Activated CD8-positive, alpha-beta T cell treated with anti-CD3 and anti-CD28 coated beads for 36 hours (primary cell): ENCODE data around the gene SLC7A11. TPM values are rescaled to one million over a fixed set of nuclear protein-coding genes. Genes with fewer than 3 reads are reported as not detected.

Experiments used
- ATAC-seq: fragments of 200-7000 bp; cut with Tn5 transposase; one replicate; pipeline ENCODE4 v1.10.0; 2021; ENCODE audit warnings: mild to moderate bottlenecking, moderate library complexity
- CTCF ChIA-PET: fragments of 350-600 bp; sonication (Branson Sonifier 250); formaldehyde crosslinking; loops from one replicate; lab custom pipeline; 2021; ENCODE audit warnings: antibody characterized with exemption; lab: Charles Lee
- POLR2A ChIA-PET: fragments of 350-600 bp; sonication (Branson Sonifier 250); formaldehyde crosslinking; loops from one replicate; lab custom pipeline; 2021; ENCODE audit warnings: antibody characterized with exemption; lab: Charles Lee
- DNase-seq: peaks from one replicate; pipeline ENCODE4 v3.0.0-alpha.2; 2020
- H3K27ac Mint-ChIP-seq: one replicate; pipeline ENCODE4 v1.8.0; 2021; ENCODE audit warnings: mild to moderate bottlenecking, mixed read lengths
- H3K27me3 Mint-ChIP-seq: one replicate; pipeline ENCODE4 v1.8.0; 2021; ENCODE audit warnings: mixed read lengths
- H3K36me3 Mint-ChIP-seq: one replicate; pipeline ENCODE4 v1.8.0; 2021; ENCODE audit warnings: low read depth, mixed read lengths
- H3K4me1 Mint-ChIP-seq: one replicate; pipeline ENCODE4 v1.8.0; 2021; ENCODE audit warnings: low read depth, mixed read lengths
- H3K4me3 Mint-ChIP-seq: one replicate; pipeline ENCODE4 v1.8.0; 2021; ENCODE audit warnings: mild to moderate bottlenecking, moderate library complexity, mixed read lengths
- H3K9me3 Mint-ChIP-seq: one replicate; pipeline ENCODE4 v1.8.0; 2021; ENCODE audit warnings: mixed read lengths
- CTCF ChIP-seq: fragments of 200-600 bp; IDR thresholded peaks from one replicate; pipeline ENCODE4 v1.8.0; 2022; ENCODE audit warnings: antibody characterized with exemption, mild to moderate bottlenecking
- intact Hi-C: fragments of 100-400 bp; cut with micrococcal nuclease; formaldehyde crosslinking; loops from one replicate; pipeline ENCODE4 v1.10.0; 2022
- total RNA-seq, 2 experiments: library from RNA; stranded (reverse); gene quantifications; one replicate each; pipeline ENCODE4 v1.2.3, GENCODE V29; 2021

SLC7A11 gene
- total RNA-seq, 2 experiments from 2014 or later = 3.7 to 4.5 TPM

DNA sequence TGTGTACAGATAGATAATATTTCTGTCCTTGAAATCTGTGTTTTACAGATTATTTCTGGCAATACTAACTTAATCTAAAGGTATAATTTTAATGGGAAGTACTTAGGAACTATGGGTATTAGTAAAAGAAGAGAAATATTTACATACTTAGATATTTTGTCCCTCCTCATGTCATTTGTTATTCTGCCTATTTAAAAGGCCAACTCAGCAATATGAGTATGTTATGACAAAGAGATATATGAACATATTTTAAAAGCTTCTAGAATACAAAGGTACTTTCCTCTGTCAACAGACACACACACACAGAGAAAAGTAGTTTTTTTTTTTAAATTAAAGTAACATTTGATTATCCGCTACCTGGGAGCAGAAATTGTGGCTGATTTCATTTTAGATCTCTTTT is 7.9 kb downstream of the SLC7A11 start:
- no peaks in the 10 kb centered on the region for H3K27me3 Mint-ChIP-seq
- DNase-seq (no peak), ATAC-seq (no peak)
- intact Hi-C loops = no loop called here
- ChIA-PET CTCF (no interaction called here), POLR2A (no interaction called here)
- H3K27ac Mint-ChIP-seq = no peak overlapping the region
- H3K9me3 Mint-ChIP-seq = no peaks in the 10 kb centered on the region
- H3K4me1 Mint-ChIP-seq = peaks cover 8% of the 10 kb centered on the region
- H3K4me3 Mint-ChIP-seq = no peak overlapping the region
- TF ChIP-seq CTCF = no peak
- H3K36me3 Mint-ChIP-seq = no peaks in the 10 kb centered on the region

DNA sequence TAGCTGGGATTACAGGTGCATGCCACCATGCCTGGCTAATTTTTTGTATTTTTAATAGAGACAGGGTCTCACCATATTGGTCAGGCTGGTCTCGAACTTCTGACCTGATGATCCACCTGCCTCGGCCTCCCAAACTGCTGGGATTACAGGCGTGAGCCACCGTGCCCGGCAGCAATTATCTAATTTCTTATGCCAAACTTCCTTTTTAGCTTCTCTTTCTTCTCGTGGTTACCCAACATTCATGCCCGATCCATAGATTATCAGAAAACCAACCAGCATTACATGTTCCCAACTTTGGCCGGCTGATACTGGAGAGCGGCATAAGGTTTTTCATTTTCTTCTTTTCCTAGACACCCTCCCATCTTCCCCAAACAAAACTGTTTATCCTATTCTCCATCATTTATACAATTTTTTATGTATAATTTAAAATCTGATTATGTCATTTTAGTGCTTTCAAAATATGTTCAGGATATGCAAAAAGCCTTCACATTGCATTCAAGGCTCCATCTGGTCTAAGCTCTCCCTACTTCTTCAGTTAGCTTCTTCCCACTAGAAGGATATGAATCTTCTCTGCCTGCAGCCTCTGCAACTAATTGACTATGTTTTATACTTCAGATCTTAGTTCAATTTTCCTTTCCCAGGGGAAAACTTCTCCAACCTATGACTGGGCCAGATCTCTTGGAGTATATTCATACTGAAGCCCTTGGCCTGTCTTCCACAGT is 8.7 kb downstream of the SLC7A11 start:
- no peak overlapping the region for H3K4me3 Mint-ChIP-seq
- H3K27ac Mint-ChIP-seq = no peak overlapping the region
- no peak for TF ChIP-seq CTCF
- ATAC-seq (no peak), DNase-seq (no peak)
- no peaks in the 10 kb centered on the region for H3K9me3 Mint-ChIP-seq
- ChIA-PET POLR2A (no interaction called here), CTCF (no interaction called here)
- peaks cover 1% of the 10 kb centered on the region for H3K36me3 Mint-ChIP-seq
- H3K4me1 Mint-ChIP-seq = peaks cover 8% of the 10 kb centered on the region
- intact Hi-C loops = no loop called here
- H3K27me3 Mint-ChIP-seq = no peaks in the 10 kb centered on the region

DNA sequence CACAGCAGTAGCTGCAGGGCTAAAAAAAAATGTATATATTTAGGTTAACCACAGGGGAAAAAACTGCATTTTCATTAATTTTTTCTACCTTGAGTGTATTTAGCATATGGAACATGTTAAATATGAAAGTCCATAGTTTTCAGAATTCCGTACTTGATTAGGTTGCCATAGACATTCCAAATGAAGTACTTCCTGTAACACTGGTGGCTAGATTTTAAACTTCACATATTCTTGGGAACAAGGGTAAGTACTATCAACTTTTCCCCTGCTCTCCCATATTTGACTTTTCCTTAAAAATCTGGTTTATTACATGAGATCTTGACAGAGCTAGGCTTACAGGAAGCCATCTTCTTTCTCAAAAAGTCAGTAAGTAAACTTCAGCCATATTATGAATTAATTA is 9.8 kb downstream of the SLC7A11 start:
- Mint-ChIP-seq H3K36me3 (peaks cover 1% of the 10 kb centered on the region), H3K27me3 (no peaks in the 10 kb centered on the region), H3K27ac (no peak overlapping the region), H3K4me3 (no peak overlapping the region), H3K4me1 (peaks cover 8% of the 10 kb centered on the region), H3K9me3 (no peaks in the 10 kb centered on the region)
- DNase-seq = no peak
- ChIA-PET CTCF (no interaction called here), POLR2A (no interaction called here)
- ATAC-seq = no peak
- intact Hi-C loops = no loop called here
- TF ChIP-seq CTCF = no peak

DNA sequence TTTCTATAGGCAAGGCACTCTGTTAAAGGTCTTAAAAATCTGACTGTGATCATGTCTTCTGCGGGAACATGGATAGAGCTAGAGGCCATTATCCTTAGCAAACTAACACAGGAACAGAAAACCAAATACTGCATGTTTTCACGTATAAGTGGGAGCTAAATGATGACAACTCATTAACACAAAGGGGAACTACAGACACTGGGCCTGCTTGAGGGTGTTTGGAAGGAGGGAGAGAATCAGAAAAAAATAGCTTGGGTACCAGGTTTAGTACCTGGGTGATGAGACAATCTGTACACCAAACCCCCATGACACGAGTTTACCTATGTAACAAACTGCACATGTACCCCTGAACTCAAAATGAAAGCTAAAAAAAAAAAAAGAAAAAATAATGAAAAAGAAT is 12.1 kb downstream of the SLC7A11 start:
- CTCF ChIA-PET = interaction anchor here (1.1 kb wide), 1 partner anchor 140 kb away, joined by 3 read pairs; no protein-coding TSS in a partner anchor
- TF ChIP-seq CTCF = no peak
- intact Hi-C loops = no loop called here
- Mint-ChIP-seq H3K4me1 (no peaks in the 10 kb centered on the region), H3K9me3 (no peaks in the 10 kb centered on the region), H3K27ac (no peak overlapping the region), H3K4me3 (no peak overlapping the region), H3K27me3 (no peaks in the 10 kb centered on the region), H3K36me3 (peaks cover 1% of the 10 kb centered on the region)
- DNase-seq (no peak), ATAC-seq (no peak)
- POLR2A ChIA-PET = no interaction called here

- H3K27ac Mint-ChIP-seq = no peak overlapping the region
- no peaks in the 10 kb centered on the region for H3K27me3 Mint-ChIP-seq
- TF ChIP-seq CTCF = no peak
- CTCF ChIA-PET = no interaction called here
- POLR2A ChIA-PET = no interaction called here
- H3K36me3 Mint-ChIP-seq = peaks cover 1% of the 10 kb centered on the region
- ATAC-seq = no peak
- no peaks in the 10 kb centered on the region for H3K9me3 Mint-ChIP-seq
- intact Hi-C loops = no loop called here
- H3K4me3 Mint-ChIP-seq = no peak overlapping the region
- H3K4me1 Mint-ChIP-seq = no peaks in the 10 kb centered on the region
- no peak for DNase-seq
Measured at GRCh38 chr4:138229160-138229559, 13.0 kb downstream of the SLC7A11 start.
